BLaER1 treated with 17β-estradiol and CSF1 and Interleukin-3, amounts not matched to agents 10 nM and 100 nM (cell line): ENCODE measurements around the gene CNOT4.
"Not testable (repeated sequence)": the region's sequence is repeated elsewhere in the genome, so short reads cannot be mapped to it uniquely, and the experiment has no call there.

Experiments
- H3K27ac ChIP-seq, 11 experiments: shearing (Covaris generic); formaldehyde crosslinking; 2 replicates each; pipeline ENCODE4 v1.8.1; 2022
- H3K27me3 ChIP-seq, 11 experiments: shearing (Covaris generic); formaldehyde crosslinking; 2 replicates each; pipeline ENCODE4 v1.8.1; 2022
- H3K36me3 ChIP-seq, 11 experiments: shearing (Covaris generic); formaldehyde crosslinking; 2 replicates each; pipeline ENCODE4 v1.8.1; 2022
- H3K4me1 ChIP-seq, 10 experiments: shearing (Covaris generic); formaldehyde crosslinking; 2 replicates each; pipeline ENCODE4 v1.8.1; 2022
- H3K4me2 ChIP-seq, 11 experiments: shearing (Covaris generic); formaldehyde crosslinking; 2 replicates each; pipeline ENCODE4 v1.8.1; 2022
- H3K4me3 ChIP-seq, 10 experiments: shearing (Covaris generic); formaldehyde crosslinking; 2 replicates each; pipeline ENCODE4 v1.8.1; 2022
- H3K9ac ChIP-seq, 11 experiments: shearing (Covaris generic); formaldehyde crosslinking; 2 replicates each; pipeline ENCODE4 v1.8.1; 2022
- H3K9me3 ChIP-seq, 11 experiments: shearing (Covaris generic); formaldehyde crosslinking; replicated peaks in 1 of 11; 2 replicates each; pipeline ENCODE4 v1.8.1; 2022
- H4K20me1 ChIP-seq, 11 experiments: shearing (Covaris generic); formaldehyde crosslinking; 2 replicates each; pipeline ENCODE4 v1.8.1; 2022
- Cebpa-rat ChIP-seq, 11 experiments: shearing (Covaris generic); IDR thresholded peaks; 2 replicates each; pipeline ENCODE4 v1.8.1; 2022

CNOT4 gene

GRCh38 chr7:135486261-135486920 is 23.5 kb downstream of the CNOT4 start:
- Histone ChIP-seq H3K9me3 (peaks cover 0 to 26% (median 17%) of the 10 kb centered on the region in 11 experiments; a peak in 16 of 22 replicates), H3K9ac (no peak overlapping the region), H4K20me1 (peaks cover 10 to 94% (median 64%) of the 10 kb centered on the region in 11 experiments; a peak in 19 of 22 replicates), H3K27ac (no peak overlapping the region), H3K27me3 (no peaks in the 10 kb centered on the region), H3K36me3 (peaks cover 26 to 59% (median 41%) of the 10 kb centered on the region in 11 experiments; a peak in 21 of 22 replicates), H3K4me3 (no peak overlapping the region), H3K4me1 (peaks cover 0 to 3% (median 0%) of the 10 kb centered on the region in 10 experiments; a peak in 6 of 20 replicates), H3K4me2 (no peak overlapping the region)
- TF ChIP-seq Cebpa-rat (IDR thresholded peaks at IDR 0.05): no peak

DNA sequence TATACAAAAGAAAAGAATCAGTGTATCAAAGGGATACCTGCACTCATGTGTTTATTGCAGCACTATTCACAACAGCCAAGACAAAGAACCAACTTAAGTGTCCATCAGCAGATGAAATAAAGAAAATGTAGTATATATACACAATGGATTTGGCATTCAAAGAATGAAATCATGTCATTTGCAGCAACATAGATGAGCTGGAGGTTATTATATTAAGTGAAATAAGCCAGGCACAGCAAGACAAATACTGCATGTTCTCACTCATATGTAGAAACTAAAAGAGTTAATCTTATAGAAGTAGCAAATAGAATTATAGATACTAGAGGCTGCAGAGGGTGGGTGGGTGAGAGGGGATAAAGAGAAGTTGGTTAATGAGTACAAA is 28.3 kb downstream of the CNOT4 start:
- Histone ChIP-seq H3K4me3 (no peak overlapping the region), H3K9me3 (peaks cover 0 to 8% (median 0%) of the 10 kb centered on the region in 11 experiments; a peak in 2 of 22 replicates), H3K36me3 (peaks cover 29 to 53% (median 43%) of the 10 kb centered on the region in 11 experiments), H3K27me3 (no peaks in the 10 kb centered on the region), H3K4me2 (peak overlapping the region in 2 of 11 experiments; percentile 13 to 21; a peak in 1 of 22 replicates), H3K9ac (no peak overlapping the region), H3K4me1 (peaks cover 0 to 7% (median 0%) of the 10 kb centered on the region in 10 experiments; a peak in 6 of 20 replicates), H4K20me1 (peaks cover 2 to 90% (median 65%) of the 10 kb centered on the region in 11 experiments; a peak in 19 of 22 replicates), H3K27ac (no peak overlapping the region)
- no peak for TF ChIP-seq Cebpa-rat (IDR thresholded peaks at IDR 0.05)

DNA sequence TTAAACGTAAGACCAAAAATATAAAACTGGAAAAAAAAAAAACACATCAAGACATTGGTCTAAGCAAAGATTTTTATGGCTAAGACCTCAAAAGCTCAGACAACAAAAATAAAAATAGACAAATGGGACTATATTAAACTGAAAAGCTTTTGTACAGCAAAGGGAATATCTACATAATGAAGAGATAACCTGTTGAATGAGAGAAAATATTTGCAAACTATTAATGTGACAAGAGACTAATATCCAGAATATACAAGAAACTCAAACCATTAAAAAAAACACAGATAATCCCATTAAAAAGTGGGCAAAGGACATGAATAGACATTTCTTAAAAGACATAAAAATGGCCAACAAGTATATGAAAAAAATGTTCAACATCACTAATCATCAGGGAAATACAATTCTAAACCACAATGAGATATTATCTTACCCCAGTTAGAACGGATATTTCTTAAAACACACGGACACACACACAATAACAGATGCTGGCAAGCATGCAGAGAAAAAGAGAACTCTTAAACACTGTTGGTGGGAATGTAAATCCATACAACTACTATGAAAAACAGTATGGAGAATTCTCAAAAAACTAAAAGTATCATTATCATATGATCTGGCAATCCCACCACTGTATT is 28.8 kb downstream of the CNOT4 start:
- no peak overlapping the region for H3K27ac ChIP-seq
- H3K4me3 ChIP-seq: no peak overlapping the region
- H3K36me3 ChIP-seq: peaks cover 29 to 55% (median 45%) of the 10 kb centered on the region in 11 experiments
- peak overlapping the region in 2 of 11 experiments; percentile 13 to 21; a peak in 1 of 22 replicates for H3K4me2 ChIP-seq
- TF ChIP-seq Cebpa-rat (IDR thresholded peaks at IDR 0.05): no peak
- H3K9ac ChIP-seq: no peak overlapping the region
- H3K27me3 ChIP-seq: no peaks in the 10 kb centered on the region
- peaks cover 0 to 8% (median 0%) of the 10 kb centered on the region in 11 experiments; a peak in 2 of 22 replicates for H3K9me3 ChIP-seq
- peaks cover 2 to 90% (median 66%) of the 10 kb centered on the region in 11 experiments; a peak in 19 of 22 replicates for H4K20me1 ChIP-seq
- H3K4me1 ChIP-seq: peaks cover 0 to 7% (median 0%) of the 10 kb centered on the region in 10 experiments; a peak in 6 of 20 replicates

DNA sequence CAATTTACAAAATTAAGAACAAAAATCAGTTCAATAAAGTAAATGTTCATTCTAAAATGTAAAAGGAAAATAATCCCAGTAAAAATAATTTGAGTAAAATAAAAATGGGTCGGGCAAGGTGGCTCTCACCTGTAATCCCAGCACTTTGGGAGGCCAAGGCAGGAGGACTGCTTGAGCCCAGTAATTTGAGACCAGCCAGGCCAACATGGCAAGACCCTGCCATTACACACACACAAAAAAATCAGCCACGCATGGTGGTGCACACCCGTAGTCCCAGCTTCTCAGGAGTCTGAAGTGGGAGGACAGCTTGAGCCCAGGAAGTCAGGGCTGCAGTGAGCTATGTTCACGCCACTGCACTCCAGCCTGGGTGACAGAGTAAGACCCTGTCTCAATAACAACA is 34.4 kb downstream of the CNOT4 start:
- Histone ChIP-seq H3K4me3 (no peak overlapping the region), H4K20me1 (peaks cover 8 to 79% (median 42%) of the 10 kb centered on the region in 11 experiments; a peak in 18 of 22 replicates), H3K27ac (no peak overlapping the region), H3K27me3 (no peaks in the 10 kb centered on the region), H3K4me1 (no peaks in the 10 kb centered on the region), H3K4me2 (no peak overlapping the region), H3K36me3 (peaks cover 13 to 42% (median 24%) of the 10 kb centered on the region in 11 experiments; a peak in 20 of 22 replicates), H3K9me3 (no peaks in the 10 kb centered on the region; a peak in 1 of 22 replicates), H3K9ac (no peak overlapping the region)
- TF ChIP-seq Cebpa-rat (IDR thresholded peaks at IDR 0.05): no peak

GRCh38 chr7:135469705-135470104 is 40.2 kb downstream of the CNOT4 start:
- H3K27me3 ChIP-seq, H3K27ac ChIP-seq, H3K4me1 ChIP-seq, H3K9me3 ChIP-seq, H3K9ac ChIP-seq, H3K4me3 ChIP-seq, H3K4me2 ChIP-seq: not testable (repeated sequence)
- Histone ChIP-seq H4K20me1 (peaks cover 16 to 83% (median 56%) of the 10 kb centered on the region in 11 experiments; a peak in 17 of 22 replicates), H3K36me3 (peaks cover 0 to 16% (median 9%) of the 10 kb centered on the region in 11 experiments; a peak in 9 of 22 replicates)

GRCh38 chr7:135467207-135467711 is 42.6 kb downstream of the CNOT4 start:
- Histone ChIP-seq H3K9me3 (peaks cover 0 to 19% (median 14%) of the 10 kb centered on the region in 11 experiments; a peak in 17 of 22 replicates), H3K4me3 (no peak overlapping the region), H3K36me3 (peaks cover 4 to 24% (median 19%) of the 10 kb centered on the region in 11 experiments; a peak in 15 of 22 replicates), H3K27ac (no peak overlapping the region), H4K20me1 (peaks cover 9 to 90% (median 50%) of the 10 kb centered on the region in 11 experiments; a peak in 14 of 22 replicates), H3K4me2 (no peak overlapping the region), H3K4me1 (peaks cover 0 to 11% (median 0%) of the 10 kb centered on the region in 10 experiments; a peak in 4 of 20 replicates), H3K27me3 (no peaks in the 10 kb centered on the region), H3K9ac (no peak overlapping the region)
- TF ChIP-seq Cebpa-rat (IDR thresholded peaks at IDR 0.05): no peak

DNA sequence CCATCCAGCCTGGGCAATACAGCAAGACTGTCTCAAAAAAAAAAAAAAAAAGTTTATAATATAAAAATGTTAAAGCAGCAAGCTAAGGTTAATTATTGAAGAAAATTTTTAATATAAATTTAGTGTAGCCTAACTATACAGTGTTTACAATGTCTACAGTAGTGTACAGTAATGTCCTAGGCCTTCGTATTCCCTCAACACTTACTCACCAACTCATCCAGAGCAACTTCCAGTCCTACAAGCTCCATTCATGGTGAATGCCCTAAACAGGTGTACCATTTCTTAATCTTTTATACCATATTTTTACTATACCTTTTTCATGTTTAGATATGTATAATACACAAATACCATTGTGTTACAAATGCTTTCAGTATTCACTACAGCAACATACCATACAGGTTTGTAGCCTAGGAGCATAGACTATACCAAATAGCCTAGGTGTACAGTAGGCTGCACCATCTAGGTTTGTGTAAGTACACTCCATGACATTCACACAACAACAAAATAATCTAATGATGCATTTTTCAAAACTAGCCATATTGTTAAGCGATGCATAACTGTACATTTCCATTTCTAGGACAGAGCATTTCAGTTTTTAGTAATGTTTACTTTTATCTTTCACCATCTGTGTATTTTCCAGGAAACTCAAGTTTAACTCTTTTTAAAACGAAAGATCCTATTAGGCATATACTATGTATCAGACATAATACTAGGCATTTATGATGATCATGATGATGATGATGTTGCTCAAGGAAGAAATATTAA is 43.3 kb downstream of the CNOT4 start:
- H3K4me3 ChIP-seq: no peak overlapping the region
- H3K4me1 ChIP-seq: peaks cover 0 to 11% (median 0%) of the 10 kb centered on the region in 10 experiments; a peak in 4 of 20 replicates
- TF ChIP-seq Cebpa-rat (IDR thresholded peaks at IDR 0.05): no peak
- H3K9me3 ChIP-seq: peaks cover 0 to 19% (median 14%) of the 10 kb centered on the region in 11 experiments; a peak in 17 of 22 replicates
- H3K27ac ChIP-seq: no peak overlapping the region
- H4K20me1 ChIP-seq: peaks cover 9 to 92% (median 54%) of the 10 kb centered on the region in 11 experiments; a peak in 15 of 22 replicates
- H3K36me3 ChIP-seq: peaks cover under 1 to 24% (median 20%) of the 10 kb centered on the region in 11 experiments; a peak in 15 of 22 replicates
- no peak overlapping the region for H3K9ac ChIP-seq
- no peak overlapping the region for H3K4me2 ChIP-seq
- no peaks in the 10 kb centered on the region for H3K27me3 ChIP-seq

DNA sequence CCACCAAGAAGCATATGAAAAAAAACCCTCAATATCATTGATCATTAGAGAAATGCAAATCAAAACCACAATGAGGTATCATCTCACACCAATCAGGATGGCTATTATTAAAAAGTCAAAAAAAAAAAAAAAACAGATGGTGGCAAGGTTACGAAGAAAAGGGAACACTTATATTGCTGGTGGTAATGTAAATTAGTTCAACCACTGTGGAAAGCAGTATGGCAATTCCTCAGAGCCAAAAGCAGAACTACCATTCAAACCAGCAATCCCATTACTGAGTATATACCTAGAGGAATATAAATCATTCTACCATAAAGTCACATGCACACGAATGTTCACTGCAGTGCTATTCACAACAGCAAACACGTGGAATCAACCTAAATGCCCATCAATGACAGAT is 46.0 kb downstream of the CNOT4 start:
- Histone ChIP-seq H3K9ac (no peak overlapping the region), H3K27me3 (no peaks in the 10 kb centered on the region), H3K36me3 (peaks cover 0 to 24% (median 13%) of the 10 kb centered on the region in 11 experiments; a peak in 13 of 22 replicates), H3K4me3 (no peak overlapping the region), H3K27ac (no peak overlapping the region), H3K9me3 (peaks cover 0 to 19% (median 14%) of the 10 kb centered on the region in 11 experiments; a peak in 17 of 22 replicates), H4K20me1 (peaks cover 13 to 92% (median 62%) of the 10 kb centered on the region in 11 experiments; a peak in 16 of 22 replicates), H3K4me2 (peak overlapping the region in 1 of 11 experiments; percentile 16; a peak in 1 of 22 replicates), H3K4me1 (peaks cover 13 to 37% (median 20%) of the 10 kb centered on the region in 10 experiments; a peak in 17 of 20 replicates)
- TF ChIP-seq Cebpa-rat (IDR thresholded peaks at IDR 0.05): no peak
